Uterus (tissue), 4 donors: ENCODE measurements around the gene TMEM229B. TPM values are rescaled to one million over a fixed set of nuclear protein-coding genes. Genes with fewer than 3 reads are reported as not detected.

ENCODE experiments used
- DNase-seq, 2 donors: peaks; one replicate each; pipeline ENCODE4 v3.0.0-alpha.2; 2019 to 2020
- H3K27ac ChIP-seq, 2 donors: fragments of 200-600 bp; sonication (generic); 1 replicate in 1 of 2; 2 replicates in 1 of 2; pipeline ENCODE4 v1.5.1; 2016 to 2018
- H3K27me3 ChIP-seq, 2 donors: fragments of 200-600 bp; sonication (generic); one replicate each; pipeline ENCODE4 v1.5.1; 2018 to 2019; ENCODE audit warnings: control low read depth in 1 of 2
- H3K36me3 ChIP-seq, 2 donors: fragments of 200-600 bp; sonication (generic); one replicate each; pipeline ENCODE4 v1.5.1; 2019; ENCODE audit warnings: control low read depth in 1 of 2
- H3K4me1 ChIP-seq, 2 donors: fragments of 200-600 bp; sonication (generic); one replicate each; pipeline ENCODE4 v1.5.1; 2018 to 2019; ENCODE audit warnings: control low read depth in 1 of 2
- H3K4me3 ChIP-seq, 2 donors: fragments of 200-600 bp; sonication (generic); 1 replicate in 1 of 2; 2 replicates in 1 of 2; pipeline ENCODE4 v1.5.1; 2018 to 2019; ENCODE audit warnings: mild to moderate bottlenecking in 1 of 2
- H3K9me3 ChIP-seq, 2 donors: fragments of 200-600 bp; sonication (generic); one replicate each; pipeline ENCODE4 v1.5.1; 2019; ENCODE audit warnings: control low read depth in 1 of 2
- CTCF ChIP-seq, 4 experiments: fragments of 200-600 bp in 2 of 4; fragments of 450-650 bp in 2 of 4; sonication (generic) in 2 of 4; IDR thresholded peaks; one replicate each; pipeline ENCODE4 v1.5.1; 2016 to 2019; ENCODE audit warnings: antibody characterized with exemption in 4 of 4, mild to moderate bottlenecking in 2 of 4, moderate library complexity in 1 of 4
- POLR2A ChIP-seq, 2 donors: fragments of 450-650 bp; IDR thresholded peaks; one replicate each; pipeline ENCODE4 v1.6.1; 2016; ENCODE audit warnings: antibody characterized with exemption in 2 of 2, mild to moderate bottlenecking in 1 of 2, moderate library complexity in 1 of 2
- intact Hi-C: fragments of 100-400 bp; cut with DNase I; formaldehyde crosslinking; loops from one replicate; pipeline ENCODE4 v1.15.1; 2023; ENCODE audit warnings: low total_unique reads
- total RNA-seq, 4 donors: library from RNA; depleted of rRNA in 3 of 4; stranded (reverse); fragments of >200 nt in 3 of 4; gene quantifications; one replicate each; pipeline versions ENCODE4 v1.1.0 to v1.2.4, GENCODE V29; 2014 to 2023
- donor health status: DM: yes; HTN: yes; CAD: no.

TMEM229B gene
- total RNA-seq, 4 donors from 2014 or later = under 0.01 to 4.7 (median 2.8) TPM

- TF ChIP-seq POLR2A (IDR thresholded peaks at IDR 0.05) = no peak
- no peak for TF ChIP-seq CTCF (IDR thresholded peaks at IDR 0.05)
- Histone ChIP-seq H3K4me3 (no peak overlapping the region), H3K4me1 (no peaks in the 10 kb centered on the region), H3K27ac (no peak overlapping the region), H3K36me3 (no peaks in the 10 kb centered on the region), H3K9me3 (no peaks in the 10 kb centered on the region), H3K27me3 (no peaks in the 10 kb centered on the region)
- no peak for DNase-seq
- intact Hi-C loops = no loop called here
Measured at GRCh38 chr14:67512463-67513310, 24.2 kb upstream of the TMEM229B start.

GRCh38 chr14:67510836-67511235 lies 22.3 kb upstream of the TMEM229B start:
- TF ChIP-seq CTCF (IDR thresholded peaks at IDR 0.05) (no peak), POLR2A (IDR thresholded peaks at IDR 0.05) (no peak)
- H3K27ac ChIP-seq = no peak overlapping the region
- no peaks in the 10 kb centered on the region for H3K9me3 ChIP-seq
- DNase-seq = no peak
- H3K4me1 ChIP-seq = no peaks in the 10 kb centered on the region
- no peak overlapping the region for H3K4me3 ChIP-seq
- intact Hi-C loops = no loop called here
- H3K36me3 ChIP-seq = no peaks in the 10 kb centered on the region
- no peaks in the 10 kb centered on the region for H3K27me3 ChIP-seq

GRCh38 chr14:67510121-67510520 lies 21.6 kb upstream of the TMEM229B start:
- no peaks in the 10 kb centered on the region for H3K27me3 ChIP-seq
- DNase-seq = no peak
- H3K9me3 ChIP-seq = no peaks in the 10 kb centered on the region
- H3K36me3 ChIP-seq = no peaks in the 10 kb centered on the region
- intact Hi-C loops = no loop called here
- no peak overlapping the region for H3K27ac ChIP-seq
- TF ChIP-seq POLR2A (IDR thresholded peaks at IDR 0.05) = no peak
- TF ChIP-seq CTCF (IDR thresholded peaks at IDR 0.05) = no peak
- H3K4me1 ChIP-seq = no peaks in the 10 kb centered on the region
- H3K4me3 ChIP-seq = no peak overlapping the region

- intact Hi-C loops = no loop called here
- H3K4me3 ChIP-seq = no peak overlapping the region
Measured at GRCh38 chr14:67508956-67509355, 20.4 kb upstream of the TMEM229B start.

More at GRCh38 chr14:67508956-67509355, 20.4 kb upstream of the TMEM229B start:
- H3K27ac ChIP-seq = no peak overlapping the region
- H3K4me1 ChIP-seq = no peaks in the 10 kb centered on the region
- no peaks in the 10 kb centered on the region for H3K36me3 ChIP-seq
- no peak for DNase-seq
- H3K27me3 ChIP-seq = no peaks in the 10 kb centered on the region
- H3K9me3 ChIP-seq = no peaks in the 10 kb centered on the region
- TF ChIP-seq CTCF (IDR thresholded peaks at IDR 0.05) = no peak
- no peak for TF ChIP-seq POLR2A (IDR thresholded peaks at IDR 0.05)
